Prostate gland (tissue), 2 donors: ENCODE measurements around the gene ZFP69B. TPM values are rescaled to one million over a fixed set of nuclear protein-coding genes. Genes with fewer than 3 reads are reported as not detected.
A peak's percentile ranks its signal among the peaks of the same experiment; 100 is the strongest.
"Not testable (repeated sequence)": the region's sequence is repeated elsewhere in the genome, so short reads cannot be mapped to it uniquely, and the experiment has no call there.

Experiments used
- DNase-seq: peaks from one replicate; pipeline ENCODE4 v3.0.0-alpha.2; 2019; ENCODE audit warnings: low spot score
- H3K27ac ChIP-seq, 2 donors: fragments of 200-600 bp; sonication (generic); 2 replicates each; pipeline ENCODE4 v1.5.1; 2017 to 2019
- H3K27me3 ChIP-seq: fragments of 200-600 bp; sonication (generic); replicated peaks from 2 replicates; pipeline ENCODE4 v1.5.1; 2019; ENCODE audit not compliant: insufficient read depth
- H3K36me3 ChIP-seq, 2 donors: fragments of 200-600 bp; sonication (generic); 1 replicate in 1 of 2; 2 replicates in 1 of 2; pipeline versions ENCODE4 v1.5.1 to v1.8.1; 2017 to 2019
- H3K4me1 ChIP-seq: fragments of 200-600 bp; sonication (generic); replicated peaks from 2 replicates; pipeline ENCODE4 v1.5.1; 2019
- H3K4me3 ChIP-seq, 2 donors: fragments of 200-600 bp; sonication (generic); 2 replicates each; pipeline ENCODE4 v1.5.1; 2017 to 2019
- H3K9me3 ChIP-seq: fragments of 200-600 bp; sonication (generic); 2 replicates; pipeline ENCODE4 v1.5.1; 2017
- POLR2A ChIP-seq: fragments of 450-650 bp; IDR thresholded peaks from one replicate; pipeline ENCODE4 v1.6.1; 2016; ENCODE audit warnings: antibody characterized with exemption, mild to moderate bottlenecking
- POLR2AphosphoS5 ChIP-seq: sonication (generic); formaldehyde crosslinking; IDR thresholded peaks from one replicate; pipeline ENCODE4 v1.6.1; 2017; ENCODE audit warnings: antibody characterized with exemption
- WGBS: methylation state at CpG from one replicate; pipeline ENCODE4 v1.1.5; 2018; 5-methylcytosine and 5-hydroxymethylcytosine counted together
- intact Hi-C: fragments of 100-400 bp; cut with DNase I; formaldehyde crosslinking; loops from one replicate; pipeline ENCODE4 v1.14.2; 2022
- total RNA-seq, 2 donors: library from RNA; depleted of rRNA; stranded (reverse); fragments of >200 nt; gene quantifications; one replicate each; pipeline ENCODE4 v1.1.0, GENCODE V29; 2016
- TF ChIP-seq, protein P1 (sequence below), 4 experiments: fragments of 200-600 bp in 2 of 4; fragments of 450-650 bp in 2 of 4; sonication (generic) in 2 of 4; IDR thresholded peaks; 1 replicate in 3 of 4; 2 replicates in 1 of 4; pipeline ENCODE4 v1.5.1; 2016 to 2019; ENCODE audit warnings: antibody characterized with exemption in 4 of 4, mild to moderate bottlenecking in 2 of 4, moderate library complexity in 2 of 4

Gene ZFP69B
- total RNA-seq, 2 donors from 2014 or later = 0.46 to 2.9 TPM

DNA sequence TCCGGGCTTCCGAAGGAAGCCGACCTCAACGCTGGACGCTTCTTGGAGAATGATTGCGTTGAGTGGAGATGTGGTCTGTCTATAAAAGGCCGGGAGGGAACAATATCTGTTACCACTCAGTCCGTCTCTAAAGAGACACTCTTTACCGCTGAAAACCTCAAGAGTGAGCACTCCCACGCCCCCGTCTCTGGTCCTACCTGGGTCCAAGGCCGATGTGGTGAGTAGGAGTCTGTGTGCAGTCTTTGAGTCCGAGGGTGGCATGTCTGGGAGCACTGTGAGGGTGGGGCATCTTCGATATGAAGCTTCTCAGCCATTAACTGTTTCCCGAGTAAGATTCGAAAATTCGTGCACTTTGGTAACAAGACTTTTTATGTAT is 27.4 kb downstream of the ZFP69B start:
- WGBS = 1% methylated on average over 17 of the region's 17 CpGs
- Histone ChIP-seq H3K4me3 (peak overlapping the region; percentile 59 to 82), H3K9me3 (no peaks in the 10 kb centered on the region), H3K4me1 (no peaks in the 10 kb centered on the region), H3K36me3 (peaks cover 0 to 5% of the 10 kb centered on the region in 2 donors), H3K27me3 (no peaks in the 10 kb centered on the region), H3K27ac (peak overlapping the region; percentile 47 to 50)
- TF ChIP-seq POLR2A = no peak
- no peak for TF ChIP-seq POLR2AphosphoS5
- TF ChIP-seq, protein P1, sequence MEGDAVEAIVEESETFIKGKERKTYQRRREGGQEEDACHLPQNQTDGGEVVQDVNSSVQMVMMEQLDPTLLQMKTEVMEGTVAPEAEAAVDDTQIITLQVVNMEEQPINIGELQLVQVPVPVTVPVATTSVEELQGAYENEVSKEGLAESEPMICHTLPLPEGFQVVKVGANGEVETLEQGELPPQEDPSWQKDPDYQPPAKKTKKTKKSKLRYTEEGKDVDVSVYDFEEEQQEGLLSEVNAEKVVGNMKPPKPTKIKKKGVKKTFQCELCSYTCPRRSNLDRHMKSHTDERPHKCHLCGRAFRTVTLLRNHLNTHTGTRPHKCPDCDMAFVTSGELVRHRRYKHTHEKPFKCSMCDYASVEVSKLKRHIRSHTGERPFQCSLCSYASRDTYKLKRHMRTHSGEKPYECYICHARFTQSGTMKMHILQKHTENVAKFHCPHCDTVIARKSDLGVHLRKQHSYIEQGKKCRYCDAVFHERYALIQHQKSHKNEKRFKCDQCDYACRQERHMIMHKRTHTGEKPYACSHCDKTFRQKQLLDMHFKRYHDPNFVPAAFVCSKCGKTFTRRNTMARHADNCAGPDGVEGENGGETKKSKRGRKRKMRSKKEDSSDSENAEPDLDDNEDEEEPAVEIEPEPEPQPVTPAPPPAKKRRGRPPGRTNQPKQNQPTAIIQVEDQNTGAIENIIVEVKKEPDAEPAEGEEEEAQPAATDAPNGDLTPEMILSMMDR (IDR thresholded peaks at IDR 0.05) = no peak
- no peak for DNase-seq
- intact Hi-C loops = no loop called here

DNA sequence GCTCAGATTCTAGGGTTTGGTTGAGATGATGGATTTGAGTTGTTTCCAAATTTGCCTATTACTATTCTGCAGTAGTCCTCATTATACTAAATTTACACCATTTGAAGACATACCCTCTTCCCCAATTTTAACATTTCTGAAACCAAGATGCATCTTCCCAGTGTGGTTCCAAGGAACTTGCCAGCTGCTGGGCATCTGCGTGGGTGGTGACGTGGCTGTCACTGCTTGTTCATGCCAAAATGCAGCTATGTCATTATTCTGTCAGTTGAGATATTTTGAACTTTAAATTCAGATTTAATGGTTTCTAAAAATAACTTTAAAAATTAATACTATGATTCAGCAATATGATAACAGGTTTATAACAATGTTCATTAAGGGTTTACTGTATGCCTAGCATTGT is 28.0 kb downstream of the ZFP69B start:
- intact Hi-C loops = no loop called here
- Histone ChIP-seq H3K36me3 (peaks cover 0 to 5% of the 10 kb centered on the region in 2 donors), H3K9me3 (no peaks in the 10 kb centered on the region), H3K4me1 (no peaks in the 10 kb centered on the region), H3K27ac (no peak overlapping the region), H3K27me3 (no peaks in the 10 kb centered on the region), H3K4me3 (no peak overlapping the region)
- 46% methylated on average over 2 of the region's 2 CpGs for WGBS
- TF ChIP-seq, protein P1 (IDR thresholded peaks at IDR 0.05) = no peak
- TF ChIP-seq POLR2AphosphoS5 (no peak), POLR2A (no peak)
- no peak for DNase-seq

DNA sequence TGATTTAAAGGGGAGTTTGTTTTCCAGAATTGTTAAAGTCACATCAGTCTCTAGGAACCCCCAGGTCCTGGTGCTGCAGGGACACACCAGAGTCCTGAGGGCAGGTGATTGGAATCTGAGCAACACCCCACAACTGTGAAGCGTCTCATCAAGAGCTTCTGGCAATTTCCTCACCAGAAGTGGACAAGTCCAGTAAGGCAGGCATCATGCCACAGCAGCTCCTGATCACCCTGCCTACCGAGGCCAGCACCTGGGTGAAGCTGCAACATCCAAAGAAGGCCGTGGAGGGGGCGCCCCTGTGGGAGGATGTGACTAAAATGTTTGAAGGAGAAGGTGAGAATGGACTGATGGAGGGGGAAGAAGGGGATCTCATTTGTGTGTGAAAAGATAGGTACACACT is 28.9 kb downstream of the ZFP69B start:
- Histone ChIP-seq H3K9me3 (no peaks in the 10 kb centered on the region), H3K27me3 (no peaks in the 10 kb centered on the region), H3K4me3 (no peak overlapping the region), H3K27ac (no peak overlapping the region), H3K36me3 (peaks cover 0 to 5% of the 10 kb centered on the region in 2 donors), H3K4me1 (no peaks in the 10 kb centered on the region)
- intact Hi-C loops = no loop called here
- WGBS = 80% methylated on average over 4 of the region's 4 CpGs
- TF ChIP-seq, protein P1 (IDR thresholded peaks at IDR 0.05) = no peak
- no peak for TF ChIP-seq POLR2A
- no peak for TF ChIP-seq POLR2AphosphoS5
- DNase-seq = no peak

DNA sequence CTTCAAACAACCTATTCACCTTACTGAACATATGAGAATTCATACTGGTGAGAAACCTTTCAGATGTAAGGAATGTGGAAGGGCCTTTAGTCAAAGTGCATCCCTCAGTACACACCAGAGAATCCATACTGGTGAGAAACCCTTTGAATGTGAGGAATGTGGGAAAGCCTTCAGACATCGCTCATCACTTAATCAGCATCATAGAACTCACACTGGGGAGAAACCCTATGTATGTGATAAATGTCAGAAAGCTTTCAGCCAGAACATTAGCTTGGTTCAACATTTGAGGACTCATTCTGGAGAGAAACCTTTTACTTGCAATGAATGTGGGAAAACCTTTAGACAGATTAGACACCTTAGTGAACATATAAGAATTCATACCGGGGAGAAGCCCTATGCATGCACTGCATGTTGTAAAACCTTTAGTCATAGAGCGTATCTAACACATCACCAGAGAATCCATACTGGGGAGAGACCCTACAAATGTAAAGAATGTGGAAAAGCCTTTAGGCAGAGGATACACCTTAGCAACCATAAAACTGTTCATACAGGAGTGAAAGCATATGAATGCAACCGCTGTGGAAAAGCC is 45.1 kb downstream of the ZFP69B start:
- Histone ChIP-seq H3K36me3 (peaks cover 0 to 3% of the 10 kb centered on the region in 2 donors), H3K27ac (no peak overlapping the region), H3K27me3 (no peaks in the 10 kb centered on the region), H3K9me3 (no peaks in the 10 kb centered on the region), H3K4me1 (no peaks in the 10 kb centered on the region), H3K4me3 (no peak overlapping the region)
- intact Hi-C loops = no loop called here
- 95% methylated on average over 4 of the region's 4 CpGs for WGBS
- DNase-seq = no peak
- TF ChIP-seq POLR2A = no peak
- TF ChIP-seq POLR2AphosphoS5 = no peak
- TF ChIP-seq, protein P1 (IDR thresholded peaks at IDR 0.05) = no peak

DNA sequence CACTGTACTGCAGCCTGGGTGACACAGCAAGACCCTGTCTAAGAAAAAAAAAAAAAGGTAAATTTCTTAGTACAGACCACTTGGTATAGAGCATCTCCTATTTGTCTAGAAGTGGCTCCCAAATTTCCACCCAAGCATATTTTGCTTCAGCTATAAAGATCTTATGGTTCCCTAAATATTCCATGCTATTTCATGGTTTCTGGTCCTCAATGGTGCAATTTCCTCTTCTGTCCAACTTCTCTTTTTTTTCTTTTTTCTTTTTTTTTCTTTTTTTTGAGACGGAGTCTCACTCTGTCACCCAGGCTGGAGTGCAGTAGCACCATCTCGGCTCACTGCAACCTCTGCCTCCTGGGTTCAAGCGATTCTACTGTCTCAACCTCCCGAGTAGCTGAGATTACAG is 52.4 kb downstream of the ZFP69B start:
- DNase-seq, H3K27me3 ChIP-seq, H3K9me3 ChIP-seq, H3K36me3 ChIP-seq, H3K4me3 ChIP-seq, intact Hi-C loops, H3K27ac ChIP-seq, H3K4me1 ChIP-seq: not testable (repeated sequence)
- 97% methylated on average over 4 of the region's 4 CpGs for WGBS
